Memory B cell (primary cell): ENCODE results near the gene RALGDS.

Experiments
- ATAC-seq: fragments of 150-1000 bp; cut with Tn5 transposase; 2 replicates; pipeline ENCODE4 v1.10.0; 2021; ENCODE audit warnings: low read depth, mild to moderate bottlenecking, moderate library complexity
- DNase-seq, 2 donors: peaks; one replicate each; pipeline ENCODE4 v3.0.0; 2022; ENCODE audit warnings: low spot score in 2 of 2
- H3K27ac Mint-ChIP-seq: one replicate; pipeline ENCODE4 v1.8.0; 2022; ENCODE audit warnings: mild to moderate bottlenecking, moderate library complexity, mixed read lengths
- H3K27me3 Mint-ChIP-seq: one replicate; pipeline ENCODE4 v1.8.0; 2022; ENCODE audit warnings: mixed read lengths
- H3K36me3 Mint-ChIP-seq: one replicate; pipeline ENCODE4 v1.8.0; 2022; ENCODE audit warnings: mild to moderate bottlenecking, mixed read lengths
- H3K4me1 Mint-ChIP-seq: one replicate; pipeline ENCODE4 v1.8.0; 2022; ENCODE audit warnings: mixed read lengths
- H3K4me3 Mint-ChIP-seq: one replicate; pipeline ENCODE4 v1.8.0; 2022; ENCODE audit warnings: mild to moderate bottlenecking, moderate library complexity, mixed read lengths
- H3K9me3 Mint-ChIP-seq: one replicate; pipeline ENCODE4 v1.8.0; 2022; ENCODE audit warnings: mixed read lengths

The RALGDS gene

DNA sequence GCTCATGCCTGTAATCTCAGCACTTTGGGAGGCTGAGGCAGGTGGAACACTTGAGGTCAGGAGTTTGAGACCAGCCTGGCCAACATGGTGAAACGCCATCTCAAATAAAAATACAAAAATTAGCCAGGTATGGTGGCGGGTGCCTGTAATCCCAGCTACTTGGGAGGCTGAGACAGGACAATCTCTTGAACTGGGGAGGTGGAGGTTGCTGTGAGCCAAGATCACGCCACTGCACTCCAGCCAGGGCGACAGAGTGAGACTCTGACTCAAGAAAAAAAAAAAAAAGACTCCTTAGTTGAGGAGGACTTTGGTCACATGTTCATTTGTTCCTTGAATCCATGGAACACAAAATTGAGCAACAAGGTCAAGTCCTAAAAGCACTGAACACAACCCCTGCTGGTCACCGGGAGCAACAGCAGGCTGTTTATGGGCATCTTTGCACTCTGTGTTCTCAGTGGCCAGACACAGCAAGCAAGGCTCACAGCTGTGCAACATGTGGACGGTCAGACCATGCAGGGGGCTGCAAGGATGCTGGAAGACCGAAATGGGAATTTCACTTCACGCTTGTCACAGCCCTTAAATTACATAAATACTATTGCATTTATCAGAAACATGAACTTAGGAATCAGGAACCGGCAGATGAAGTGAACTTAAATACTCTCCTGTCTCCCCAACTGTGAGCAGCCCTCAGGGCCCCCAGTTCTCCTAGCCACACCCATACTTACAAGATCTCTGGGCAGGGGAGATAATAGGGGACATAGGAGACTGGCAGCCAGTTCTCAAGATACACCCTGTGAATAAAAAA, 39.9 kb upstream of the RALGDS start:
- peaks cover 16% of the 10 kb centered on the region for H3K4me1 Mint-ChIP-seq
- H3K4me3 Mint-ChIP-seq: no peak overlapping the region
- ATAC-seq: peak; percentile 68
- DNase-seq: peak in 1 of 2 donors; percentile 40
- H3K9me3 Mint-ChIP-seq: no peaks in the 10 kb centered on the region
- no peak overlapping the region for H3K27ac Mint-ChIP-seq
- H3K27me3 Mint-ChIP-seq: no peaks in the 10 kb centered on the region
- peaks cover 6% of the 10 kb centered on the region for H3K36me3 Mint-ChIP-seq

DNA sequence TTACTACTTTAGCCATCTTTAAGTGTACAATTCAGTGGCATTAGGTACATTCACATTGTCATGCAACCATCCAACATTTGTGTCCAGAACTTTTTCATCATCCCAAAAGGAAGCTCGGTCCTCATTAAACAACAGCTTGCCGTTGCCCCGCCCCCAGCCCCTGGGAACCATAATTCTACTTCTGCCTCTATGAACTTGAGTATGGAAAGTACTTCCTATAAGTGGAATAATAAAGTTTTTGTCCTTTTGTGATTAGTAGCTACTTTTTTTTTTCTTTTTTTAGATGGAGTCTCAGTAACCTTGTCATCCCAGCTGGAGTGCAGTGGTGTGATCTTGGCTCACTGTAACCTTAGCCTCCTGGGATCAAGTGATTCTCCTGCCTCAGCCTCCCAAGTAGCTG, 37.7 kb upstream of the RALGDS start:
- Mint-ChIP-seq H3K27me3 (no peaks in the 10 kb centered on the region), H3K36me3 (peaks cover 6% of the 10 kb centered on the region)

DNA sequence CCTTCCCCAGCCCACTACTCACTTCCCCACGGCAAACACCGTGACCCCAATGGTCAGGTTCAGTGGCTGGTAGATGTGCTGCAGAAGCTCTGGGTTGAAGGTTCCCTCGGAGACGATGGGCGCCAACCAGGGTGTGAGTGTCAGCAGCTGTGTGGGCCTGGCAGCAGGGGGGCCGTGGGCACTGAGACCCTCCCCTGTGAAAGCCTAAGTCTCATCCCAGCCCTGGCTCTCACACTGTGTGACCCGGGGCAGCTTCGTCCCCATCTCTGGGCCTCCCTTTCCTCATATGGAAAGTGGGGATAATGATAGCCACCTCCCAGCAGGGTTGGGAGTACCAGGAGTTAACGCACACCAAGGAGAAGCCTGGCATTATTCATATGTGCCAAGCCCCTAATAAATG, 34.1 kb upstream of the RALGDS start:
- no peak overlapping the region for H3K27ac Mint-ChIP-seq
- DNase-seq: no peak
- H3K4me3 Mint-ChIP-seq: no peak overlapping the region
- H3K9me3 Mint-ChIP-seq: no peaks in the 10 kb centered on the region
- peaks cover 6% of the 10 kb centered on the region for H3K36me3 Mint-ChIP-seq
- no peaks in the 10 kb centered on the region for H3K27me3 Mint-ChIP-seq
- no peak for ATAC-seq
- H3K4me1 Mint-ChIP-seq: peaks cover 8% of the 10 kb centered on the region

More for the DNA sequence above, 37.7 kb upstream of the RALGDS start:
- Mint-ChIP-seq H3K4me1 (peaks cover 18% of the 10 kb centered on the region), H3K9me3 (no peaks in the 10 kb centered on the region), H3K4me3 (no peak overlapping the region), H3K27ac (no peak overlapping the region)
- ATAC-seq: no peak
- no peak for DNase-seq

DNA sequence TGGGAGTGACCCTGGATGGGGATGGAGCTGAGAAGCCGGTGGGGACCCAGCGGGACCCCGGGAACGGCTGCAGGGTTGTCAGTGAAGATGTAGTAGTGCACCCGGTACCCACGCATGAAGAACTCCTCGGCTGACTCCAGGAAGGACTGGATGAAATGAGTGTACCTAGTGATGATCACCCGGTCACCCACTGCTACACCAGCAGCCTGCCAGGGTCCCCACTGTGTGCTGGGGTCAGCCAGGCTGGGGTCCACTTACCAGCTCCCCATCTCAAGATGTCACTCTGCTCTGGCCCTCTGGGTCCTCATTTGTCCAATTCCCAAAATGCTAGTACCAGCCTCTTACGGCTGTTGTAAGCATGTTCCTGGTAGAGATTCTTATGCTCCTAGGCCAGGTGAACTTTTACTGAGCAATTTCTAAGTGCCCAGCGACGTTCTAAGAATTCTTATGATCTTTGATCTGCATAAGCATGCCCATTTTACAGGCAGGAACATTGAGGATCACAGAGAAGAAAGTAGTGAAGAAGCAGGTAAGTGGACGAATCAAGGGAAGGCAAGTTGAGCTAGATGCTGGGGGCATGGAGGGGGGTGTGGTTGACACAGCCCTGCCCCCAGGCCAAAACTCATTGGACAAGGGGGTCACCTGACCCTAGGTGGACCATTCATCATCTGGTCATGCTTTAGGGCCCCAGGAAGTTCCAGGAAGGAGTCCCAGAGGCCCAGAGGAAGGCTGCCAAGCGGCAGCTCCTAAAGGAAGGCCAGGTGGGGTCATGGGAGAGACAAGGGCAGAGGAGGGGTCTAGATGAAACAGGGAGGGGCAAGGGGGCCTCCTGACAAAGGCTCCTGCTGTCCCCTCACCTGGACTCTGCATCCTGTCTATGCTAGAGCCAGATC, 33.3 kb upstream of the RALGDS start:
- Mint-ChIP-seq H3K4me3 (no peak overlapping the region), H3K4me1 (peaks cover 7% of the 10 kb centered on the region), H3K9me3 (no peaks in the 10 kb centered on the region), H3K27me3 (no peaks in the 10 kb centered on the region), H3K36me3 (peaks cover 3% of the 10 kb centered on the region), H3K27ac (no peak overlapping the region)
- no peak for ATAC-seq
- no peak for DNase-seq

DNA sequence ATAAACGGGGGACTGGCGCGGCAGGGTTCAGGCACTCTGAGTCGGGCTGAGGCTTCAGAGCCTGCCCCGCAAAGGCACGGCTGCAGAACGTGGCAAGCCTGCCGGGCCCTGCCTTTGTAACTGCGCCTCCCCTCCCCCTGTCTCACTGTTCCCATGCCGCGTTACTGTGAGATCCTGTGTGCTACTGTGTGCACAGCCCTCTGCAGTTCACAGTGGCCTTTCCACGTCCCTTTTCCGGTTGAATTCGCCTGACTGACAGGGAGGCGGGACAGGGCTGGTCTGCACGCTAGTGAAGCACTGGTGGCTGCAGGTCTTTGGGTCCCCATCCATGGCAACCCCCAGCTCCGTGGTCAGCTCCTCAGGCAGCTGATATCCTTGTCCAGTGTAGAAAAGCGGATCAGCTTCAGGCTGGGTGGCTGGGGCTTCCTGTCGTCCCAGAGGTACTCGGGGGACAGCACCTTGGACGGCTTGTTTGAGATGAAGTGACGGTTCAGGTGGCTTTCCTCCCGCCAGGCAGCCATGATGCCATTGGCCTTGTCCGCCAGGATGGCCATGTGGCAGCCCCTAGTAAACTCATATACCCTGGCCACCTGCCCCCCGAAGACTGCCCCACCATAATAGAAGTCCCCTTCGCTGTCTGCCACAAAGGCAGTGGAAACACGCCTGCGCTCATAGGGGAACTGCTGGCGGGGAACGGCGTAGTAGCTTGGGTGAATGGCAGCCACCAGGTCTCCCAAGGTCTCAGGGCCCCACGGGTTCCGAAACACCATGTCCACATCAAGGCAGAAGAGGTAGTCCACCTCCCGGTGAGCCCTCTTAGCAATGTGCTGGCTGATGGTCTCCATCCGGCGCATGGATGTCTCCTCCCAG, 32.4 kb upstream of the RALGDS start:
- Mint-ChIP-seq H3K27ac (no peak overlapping the region), H3K27me3 (no peaks in the 10 kb centered on the region), H3K4me3 (no peak overlapping the region), H3K9me3 (no peaks in the 10 kb centered on the region), H3K4me1 (peaks cover 9% of the 10 kb centered on the region), H3K36me3 (peaks cover 1% of the 10 kb centered on the region)
- DNase-seq: no peak
- ATAC-seq: no peak

GRCh38 chr9:133151601-133152525, 30.8 kb upstream of the RALGDS start:
- H3K9me3 Mint-ChIP-seq: no peaks in the 10 kb centered on the region
- peak overlapping the region; percentile 46 for H3K27ac Mint-ChIP-seq
- ATAC-seq (no peak), DNase-seq (no peak)
- H3K27me3 Mint-ChIP-seq: no peaks in the 10 kb centered on the region
- peaks cover 21% of the 10 kb centered on the region for H3K4me1 Mint-ChIP-seq
- no peak overlapping the region for H3K4me3 Mint-ChIP-seq
- H3K36me3 Mint-ChIP-seq: peaks cover 1% of the 10 kb centered on the region

DNA sequence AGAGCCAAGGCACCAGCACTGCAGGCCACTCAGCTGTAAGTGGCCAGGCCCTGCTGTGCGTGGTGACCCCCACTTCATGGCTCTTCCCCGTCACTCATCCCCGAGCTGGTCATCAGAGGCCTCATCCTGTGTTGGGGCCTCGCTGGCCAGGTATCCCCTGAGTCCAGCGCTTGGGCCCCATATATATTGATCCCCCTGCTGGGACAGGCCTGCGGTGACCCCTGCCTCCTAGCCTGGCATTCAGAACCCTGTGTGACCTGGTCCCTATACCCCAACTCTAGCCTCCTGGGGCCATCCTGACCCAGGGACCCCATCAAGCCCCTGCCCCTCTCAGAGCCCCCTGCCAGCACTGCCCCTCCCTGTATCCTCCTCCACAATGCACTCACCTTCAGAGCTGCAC, 30.0 kb upstream of the RALGDS start:
- ATAC-seq (no peak), DNase-seq (no peak)
- H3K27ac Mint-ChIP-seq: peak overlapping the region; percentile 46
- H3K36me3 Mint-ChIP-seq: peaks cover under 1% of the 10 kb centered on the region
- H3K9me3 Mint-ChIP-seq: no peaks in the 10 kb centered on the region
- no peaks in the 10 kb centered on the region for H3K27me3 Mint-ChIP-seq
- H3K4me1 Mint-ChIP-seq: peaks cover 21% of the 10 kb centered on the region
- peak overlapping the region; percentile 59 for H3K4me3 Mint-ChIP-seq

DNA sequence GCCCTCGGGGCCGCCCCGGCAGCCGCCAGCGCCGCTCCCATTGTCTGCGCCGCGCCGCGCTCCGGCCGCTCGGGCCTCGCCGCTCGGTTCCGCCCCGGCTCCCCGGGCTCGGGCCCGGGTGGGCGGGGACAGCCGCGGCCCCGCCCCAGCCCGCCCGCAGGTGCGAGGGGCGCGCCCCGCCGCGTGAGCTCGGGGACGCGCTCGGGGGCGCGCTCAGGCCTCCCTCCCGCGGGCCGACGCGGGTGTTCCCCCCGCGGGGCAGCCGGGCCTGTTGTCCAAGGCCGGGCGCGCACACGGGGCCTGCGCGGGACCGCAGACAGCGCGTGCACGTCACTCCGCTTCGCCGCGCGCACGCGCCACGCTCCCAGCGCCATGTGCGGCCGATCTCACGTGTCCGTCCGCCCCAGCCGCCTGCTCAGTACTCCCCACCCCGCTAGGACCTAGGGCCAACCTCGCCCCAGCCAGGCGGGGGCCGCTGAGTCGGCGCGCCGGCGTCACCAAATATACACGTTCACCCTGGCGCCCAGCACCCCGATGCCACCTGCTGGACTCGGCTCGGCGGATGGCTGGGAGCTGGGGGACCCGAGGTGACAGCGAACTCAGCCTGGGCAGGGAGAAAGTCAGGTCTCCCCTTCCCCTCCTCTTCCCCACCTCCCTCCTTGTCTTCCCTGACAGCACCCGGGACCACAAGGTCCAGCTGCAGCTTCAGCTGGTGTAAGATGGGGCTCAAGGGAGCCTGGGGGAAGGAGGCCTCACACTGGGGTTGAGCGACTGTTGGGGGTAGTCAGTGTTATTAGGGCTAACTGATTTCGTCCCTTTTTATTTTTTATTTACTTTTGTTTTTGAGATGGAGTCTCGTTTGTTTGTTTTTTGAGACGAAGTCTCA, 28.3 kb upstream of the RALGDS start:
- DNase-seq: peak; percentile 83 to 86
- Mint-ChIP-seq H3K9me3 (no peaks in the 10 kb centered on the region), H3K27ac (peak overlapping the region; percentile 96), H3K36me3 (no peaks in the 10 kb centered on the region), H3K4me1 (peaks cover 24% of the 10 kb centered on the region), H3K27me3 (no peaks in the 10 kb centered on the region), H3K4me3 (peak overlapping the region; percentile 88)
- ATAC-seq: peak; percentile 68

GRCh38 chr9:133148199-133149129, 27.4 kb upstream of the RALGDS start:
- Mint-ChIP-seq H3K4me1 (peaks cover 30% of the 10 kb centered on the region), H3K27me3 (no peaks in the 10 kb centered on the region), H3K9me3 (no peaks in the 10 kb centered on the region), H3K27ac (peak overlapping the region; percentile 93), H3K36me3 (no peaks in the 10 kb centered on the region), H3K4me3 (peak overlapping the region; percentile 84)
- ATAC-seq (peak; percentile 26), DNase-seq (peak; percentile 58 to 63)

- Mint-ChIP-seq H3K27me3 (no peaks in the 10 kb centered on the region), H3K4me1 (peaks cover 30% of the 10 kb centered on the region), H3K9me3 (no peaks in the 10 kb centered on the region), H3K4me3 (peak overlapping the region; percentile 84), H3K27ac (peak overlapping the region; percentile 93), H3K36me3 (no peaks in the 10 kb centered on the region)
- DNase-seq (peak; percentile 87 to 93), ATAC-seq (peak; percentile 27)
These were observed 26.6 kb upstream of the RALGDS start for GRCh38 chr9:133147412-133148198.
